Stimulated activated CD8-positive, alpha-beta memory T cell treated with anti-CD3 and anti-CD28 coated beads, Interleukin-15, amount 100 ng/mL, for 48 hours (primary cell): ENCODE measurements around the gene PPP2R2C.

Source experiments
- DNase-seq, 2 donors: peaks; one replicate each; pipeline ENCODE4 v3.0.0-alpha.2; 2020; ENCODE audit warnings: low read depth in 2 of 2

PPP2R2C gene

GRCh38 chr4:6404611-6405396 lies 67.6 kb downstream of the PPP2R2C start:
- DNase-seq = no peak

GRCh38 chr4:6403400-6403685 lies 69.1 kb downstream of the PPP2R2C start:
- no peak for DNase-seq

GRCh38 chr4:6402566-6403399 lies 69.6 kb downstream of the PPP2R2C start:
- no peak for DNase-seq

GRCh38 chr4:6401797-6402196 lies 70.6 kb downstream of the PPP2R2C start:
- DNase-seq = no peak

GRCh38 chr4:6396696-6397236 lies 75.6 kb downstream of the PPP2R2C start:
- no peak for DNase-seq

- no peak for DNase-seq
Observed at GRCh38 chr4:6395466-6396228, 76.8 kb downstream of the PPP2R2C start.

GRCh38 chr4:6394671-6395081 lies 77.7 kb downstream of the PPP2R2C start:
- DNase-seq = no peak

GRCh38 chr4:6393544-6394475 lies 78.6 kb downstream of the PPP2R2C start:
- no peak for DNase-seq

- DNase-seq = no peak
Observed at GRCh38 chr4:6393066-6393465, 79.3 kb downstream of the PPP2R2C start.

GRCh38 chr4:6392407-6392806 lies 80.0 kb downstream of the PPP2R2C start:
- no peak for DNase-seq

GRCh38 chr4:6391852-6392188 lies 80.6 kb downstream of the PPP2R2C start:
- no peak for DNase-seq

- DNase-seq = no peak
Observed at GRCh38 chr4:6391186-6391851, 81.1 kb downstream of the PPP2R2C start.

GRCh38 chr4:6390356-6390755 lies 82.1 kb downstream of the PPP2R2C start:
- no peak for DNase-seq

- DNase-seq = no peak
Observed at GRCh38 chr4:6389142-6389825, 83.1 kb downstream of the PPP2R2C start.

GRCh38 chr4:6388713-6389112 lies 83.7 kb downstream of the PPP2R2C start:
- no peak for DNase-seq

GRCh38 chr4:6387946-6388345 lies 84.5 kb downstream of the PPP2R2C start:
- DNase-seq = no peak

- DNase-seq = no peak
Observed at GRCh38 chr4:6386091-6386490, 86.3 kb downstream of the PPP2R2C start.

GRCh38 chr4:6385288-6385687 lies 87.1 kb downstream of the PPP2R2C start:
- no peak for DNase-seq

GRCh38 chr4:6384541-6384940 lies 87.9 kb downstream of the PPP2R2C start:
- DNase-seq = no peak

GRCh38 chr4:6383929-6384328 lies 88.5 kb downstream of the PPP2R2C start:
- no peak for DNase-seq
